Activated CD8-positive, alpha-beta memory T cell treated with anti-CD3 and anti-CD28 coated beads for 4 hours (primary cell): ENCODE results near the gene CES1.
"Not testable (repeated sequence)": the region's sequence is repeated elsewhere in the genome, so short reads cannot be mapped to it uniquely, and the experiment has no call there.

ENCODE experiments used
- DNase-seq, 2 donors: peaks; one replicate each; pipeline ENCODE4 v3.0.0-alpha.2; 2020; ENCODE audit warnings: low read depth in 2 of 2

The CES1 gene

GRCh38 chr16:55790240-55790639, 42.7 kb downstream of the CES1 start:
- DNase-seq = not testable (repeated sequence)

GRCh38 chr16:55782793-55783091, 50.2 kb downstream of the CES1 start:
- DNase-seq = not testable (repeated sequence)

- DNase-seq = not testable (repeated sequence)
These were observed 50.7 kb downstream of the CES1 start for GRCh38 chr16:55782091-55782792.

- not testable (repeated sequence) for DNase-seq
These were observed 51.4 kb downstream of the CES1 start for GRCh38 chr16:55781456-55781855.

GRCh38 chr16:55780095-55780407, 52.8 kb downstream of the CES1 start:
- not testable (repeated sequence) for DNase-seq

GRCh38 chr16:55779402-55780094, 53.3 kb downstream of the CES1 start:
- no peak for DNase-seq

- DNase-seq = no peak
These were observed 54.1 kb downstream of the CES1 start for GRCh38 chr16:55778757-55779156.

- DNase-seq = no peak
These were observed 57.0 kb downstream of the CES1 start for GRCh38 chr16:55775857-55776256.

- no peak for DNase-seq
These were observed 58.9 kb downstream of the CES1 start for GRCh38 chr16:55773859-55774549.

GRCh38 chr16:55765161-55765560, 67.7 kb downstream of the CES1 start:
- no peak for DNase-seq

GRCh38 chr16:55760310-55761001, 72.4 kb downstream of the CES1 start:
- DNase-seq = no peak

- DNase-seq = not testable (repeated sequence)
These were observed 73.0 kb downstream of the CES1 start for GRCh38 chr16:55759965-55760309.

GRCh38 chr16:55757595-55758527, 75.0 kb downstream of the CES1 start:
- not testable (repeated sequence) for DNase-seq

- no peak for DNase-seq
These were observed 75.9 kb downstream of the CES1 start for GRCh38 chr16:55756963-55757362.

GRCh38 chr16:55754056-55754455, 78.8 kb downstream of the CES1 start:
- DNase-seq = no peak

- peak in 1 of 2 donors; percentile 1 for DNase-seq
These were observed 79.7 kb downstream of the CES1 start for GRCh38 chr16:55753145-55753631.
